Renal cortical epithelial cell (primary cell): ENCODE measurements around the gene MTX2. TPM values are rescaled to one million over a fixed set of nuclear protein-coding genes. Genes with fewer than 3 reads are reported as not detected.

Source experiments
- DNase-seq: peaks from one replicate; pipeline ENCODE4 v3.0.0-alpha.2; 2011; ENCODE audit warnings: low read depth
- total RNA-seq: library from RNA; depleted of rRNA; stranded (reverse); fragments of >200 nt; gene quantifications from 2 replicates; pipeline ENCODE4 v1.2.3, GENCODE V29; 2014

MTX2 gene
- total RNA-seq: 35.3 and 40.7 TPM in 2 replicates

- DNase-seq: peak; percentile 36
Observed at GRCh38 chr2:176269319-176270099, at the start of gene MTX2. Gene MTX2 (plus strand): TSS chr2:176269442. CDS start chr2:176269630, 188 bp downstream.

GRCh38 chr2:176227874-176228273 lies 41.4 kb upstream of the MTX2 start:
- DNase-seq: no peak

- peak; percentile 89 for DNase-seq
Observed at GRCh38 chr2:176234156-176234555, 35.1 kb upstream of the MTX2 start.

- DNase-seq: no peak
Observed at GRCh38 chr2:176234940-176235339, 34.3 kb upstream of the MTX2 start.

- DNase-seq: no peak
Observed at GRCh38 chr2:176237456-176237855, 31.8 kb upstream of the MTX2 start.

GRCh38 chr2:176239031-176239430 lies 30.2 kb upstream of the MTX2 start:
- peak; percentile 6 for DNase-seq

GRCh38 chr2:176240301-176240700 lies 28.9 kb upstream of the MTX2 start:
- DNase-seq: no peak

- no peak for DNase-seq
Observed at GRCh38 chr2:176242276-176242675, 27.0 kb upstream of the MTX2 start.

GRCh38 chr2:176246331-176246730 lies 22.9 kb upstream of the MTX2 start:
- DNase-seq: no peak

GRCh38 chr2:176247859-176248258 lies 21.4 kb upstream of the MTX2 start:
- DNase-seq: no peak

- peak; percentile 72 for DNase-seq
Observed at GRCh38 chr2:176251928-176252327, 17.3 kb upstream of the MTX2 start.

GRCh38 chr2:176260689-176261088 lies 8.6 kb upstream of the MTX2 start:
- no peak for DNase-seq

GRCh38 chr2:176261136-176261535 lies 8.1 kb upstream of the MTX2 start:
- no peak for DNase-seq

GRCh38 chr2:176268976-176269318 lies 295 bp upstream of the MTX2 start:
- no peak for DNase-seq

- DNase-seq: no peak
Observed at GRCh38 chr2:176270100-176270750, 983 bp downstream of the MTX2 start.

GRCh38 chr2:176272870-176273459 lies 3.7 kb downstream of the MTX2 start:
- no peak for DNase-seq

GRCh38 chr2:176278927-176279326 lies 9.7 kb downstream of the MTX2 start:
- DNase-seq: no peak

- DNase-seq: no peak
Observed at GRCh38 chr2:176280156-176280555, 10.9 kb downstream of the MTX2 start.

GRCh38 chr2:176280867-176281658 lies 11.8 kb downstream of the MTX2 start:
- peak; percentile 42 for DNase-seq

- DNase-seq: peak; percentile 29
Observed at GRCh38 chr2:176283291-176284068, 14.2 kb downstream of the MTX2 start.

GRCh38 chr2:176284461-176285049 lies 15.3 kb downstream of the MTX2 start:
- no peak for DNase-seq
